ENCODE measurements around the gene GET3.

GRCh38 chr19:12689581-12690216 is 47.6 kb upstream of the GET3 start:
- TF ChIP-seq CTCF (conservative IDR thresholded peaks at IDR 0.05) (no peak), ZFX (IDR thresholded peaks at IDR 0.05) (no peak)

Data from C4-2B (cell line).